Thymus (tissue), 11 donors: ENCODE measurements around the gene CRTC3. TPM values are rescaled to one million over a fixed set of nuclear protein-coding genes. Genes with fewer than 3 reads are reported as not detected.

Source experiments
- DNase-seq, 9 donors: peaks; one replicate each; pipeline ENCODE4 v3.0.0-alpha.2; 2013; ENCODE audit warnings: low spot score in 9 of 9, low read depth in 6 of 9, missing footprints in 1 of 9
- H3K27ac ChIP-seq, 2 donors: one replicate each; pipeline ENCODE4 v1.5.1; 2013; ENCODE audit warnings: control low read depth in 1 of 2, low read depth in 1 of 2, low read length in 1 of 2, mild to moderate bottlenecking in 1 of 2, moderate library complexity in 1 of 2
- H3K27me3 ChIP-seq, 2 donors: one replicate each; pipeline ENCODE4 v1.5.1; 2013; ENCODE audit warnings: low read length in 1 of 2; ENCODE audit not compliant: control insufficient read depth in 2 of 2, insufficient read depth in 1 of 2
- H3K36me3 ChIP-seq, 2 donors: one replicate each; pipeline ENCODE4 v1.5.1; 2013; ENCODE audit warnings: low read length in 1 of 2, mild to moderate bottlenecking in 1 of 2, moderate library complexity in 1 of 2; ENCODE audit not compliant: control insufficient read depth in 2 of 2, insufficient read depth in 2 of 2
- H3K4me1 ChIP-seq, 2 donors: one replicate each; pipeline ENCODE4 v1.5.1; 2013; ENCODE audit warnings: low read length in 2 of 2; ENCODE audit not compliant: control insufficient read depth in 2 of 2, insufficient read depth in 2 of 2
- H3K4me3 ChIP-seq, 2 donors: one replicate each; pipeline ENCODE4 v1.5.1; 2013; ENCODE audit warnings: low read length in 2 of 2, control low read depth in 1 of 2, mild to moderate bottlenecking in 1 of 2
- H3K9me3 ChIP-seq, 2 donors: one replicate each; pipeline ENCODE4 v1.5.1; 2013; ENCODE audit warnings: low read length in 1 of 2, mild to moderate bottlenecking in 1 of 2; ENCODE audit not compliant: control insufficient read depth in 2 of 2, insufficient read depth in 1 of 2
- WGBS: extraction: QIAGEN DNeasy Blood & Tissue Kit; methylation state at CpG from one replicate; pipeline ENCODE4 v1.1.7; 2013; 5-methylcytosine and 5-hydroxymethylcytosine counted together
- polyA plus RNA-seq: library from polyadenylated mRNA; stranded (reverse); fragments of 200-250 nt; gene quantifications from one replicate; pipeline ENCODE4 v1.2.3, GENCODE V29; 2013
- total RNA-seq: library from RNA; stranded (reverse); fragments of 120-200 nt; gene quantifications from one replicate; pipeline ENCODE4 v1.2.4, GENCODE V29; 2013
- donor health status: healthy.

The CRTC3 gene
- total and polyA plus RNA-seq, 2 donors = 5.8 to 17.9 TPM

GRCh38 chr15:90642464-90643300, 113.0 kb downstream of the CRTC3 start:
- Histone ChIP-seq H3K27me3 (no peaks in the 10 kb centered on the region), H3K27ac (no peak overlapping the region), H3K9me3 (no peaks in the 10 kb centered on the region), H3K36me3 (peaks cover 42 to 45% of the 10 kb centered on the region in 2 donors), H3K4me1 (peaks cover 0 to 5% of the 10 kb centered on the region in 2 donors), H3K4me3 (no peak overlapping the region)
- peak in 1 of 9 donors; percentile 43 for DNase-seq
- 95% methylated on average over 30 of the region's 30 CpGs for WGBS

- DNase-seq = no peak
- Histone ChIP-seq H3K9me3 (no peaks in the 10 kb centered on the region), H3K4me1 (peaks cover 2 to 11% of the 10 kb centered on the region in 2 donors), H3K36me3 (peaks cover 41 to 45% of the 10 kb centered on the region in 2 donors), H3K27me3 (no peaks in the 10 kb centered on the region), H3K4me3 (no peak overlapping the region), H3K27ac (no peak overlapping the region)
- 98% methylated on average over 7 of the region's 7 CpGs for WGBS
Measured at GRCh38 chr15:90643301-90643632, 113.5 kb downstream of the CRTC3 start.

DNA sequence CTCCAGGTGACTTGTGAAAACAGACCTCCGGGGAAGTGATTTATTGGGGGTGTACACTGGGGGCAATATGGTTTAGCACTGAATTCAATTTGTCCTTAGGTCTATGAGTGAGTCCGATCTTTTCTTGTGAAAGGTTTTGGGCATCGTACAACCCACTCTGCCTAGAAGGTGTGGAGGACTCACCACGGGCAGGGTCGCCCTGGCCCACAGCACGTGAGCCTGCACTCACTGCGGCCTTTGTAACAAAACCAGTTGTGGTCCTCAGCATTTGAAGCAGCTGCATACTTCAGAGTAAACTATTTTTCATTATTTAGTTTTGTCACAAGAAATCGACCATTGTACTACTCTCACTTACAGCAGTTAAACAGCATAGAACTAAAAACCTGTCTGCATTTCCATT, 114.8 kb downstream of the CRTC3 start:
- no peak for DNase-seq
- 97% methylated on average over 8 of the region's 8 CpGs for WGBS
- no peak overlapping the region for H3K4me3 ChIP-seq
- peaks cover 4 to 19% of the 10 kb centered on the region in 2 donors for H3K4me1 ChIP-seq
- H3K27me3 ChIP-seq = no peaks in the 10 kb centered on the region
- H3K36me3 ChIP-seq = peaks cover 33 to 38% of the 10 kb centered on the region in 2 donors
- H3K9me3 ChIP-seq = no peaks in the 10 kb centered on the region
- no peak overlapping the region for H3K27ac ChIP-seq

GRCh38 chr15:90644952-90645725, 115.4 kb downstream of the CRTC3 start:
- 97% methylated on average over 9 of the region's 9 CpGs for WGBS
- H3K27ac ChIP-seq = peak overlapping the region in 1 of 2 donors; percentile 43
- H3K9me3 ChIP-seq = no peaks in the 10 kb centered on the region
- H3K4me1 ChIP-seq = peaks cover 4 to 24% of the 10 kb centered on the region in 2 donors
- peaks cover 31 to 34% of the 10 kb centered on the region in 2 donors for H3K36me3 ChIP-seq
- no peaks in the 10 kb centered on the region for H3K27me3 ChIP-seq
- no peak overlapping the region for H3K4me3 ChIP-seq
- no peak for DNase-seq

DNA sequence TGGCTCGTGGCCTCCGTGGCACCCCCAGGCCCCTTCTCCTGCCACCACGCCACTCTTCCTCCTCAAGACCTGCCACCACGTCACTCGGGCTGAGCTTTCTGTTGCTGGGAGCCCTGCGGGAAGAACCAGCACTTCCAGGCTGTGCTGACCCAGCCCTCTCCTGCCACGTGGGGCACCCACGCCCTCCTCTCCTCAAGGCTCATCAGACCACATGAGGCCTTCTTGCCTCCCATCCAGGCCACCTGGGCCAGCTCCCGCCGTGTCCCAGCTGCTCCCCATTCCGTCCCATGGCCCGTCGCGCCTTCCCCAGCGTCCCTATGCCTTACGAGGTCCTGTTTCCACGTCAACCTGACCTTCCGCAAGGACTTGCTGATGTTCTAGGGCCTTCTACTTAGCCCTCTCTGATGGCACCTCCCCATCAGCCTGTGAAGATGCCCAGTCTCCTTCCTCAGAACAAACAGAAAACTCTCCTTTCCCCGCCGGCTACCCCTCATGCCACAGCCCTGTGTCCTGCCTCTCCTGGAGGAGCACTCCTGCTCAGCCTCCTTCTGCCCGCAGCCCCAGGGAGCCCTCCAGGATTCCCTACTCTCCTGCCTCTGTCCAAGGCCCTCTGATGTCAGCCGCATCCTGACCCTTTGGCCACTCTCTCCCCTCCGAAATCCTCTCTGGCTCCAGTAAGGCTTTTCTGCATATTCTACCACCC, 116.3 kb downstream of the CRTC3 start:
- no peak for DNase-seq
- Histone ChIP-seq H3K4me1 (peaks cover 4 to 27% of the 10 kb centered on the region in 2 donors), H3K27me3 (no peaks in the 10 kb centered on the region), H3K4me3 (no peak overlapping the region), H3K27ac (no peak overlapping the region), H3K9me3 (no peaks in the 10 kb centered on the region), H3K36me3 (peaks cover 24 to 27% of the 10 kb centered on the region in 2 donors)
- 93% methylated on average over 23 of the region's 23 CpGs for WGBS

DNA sequence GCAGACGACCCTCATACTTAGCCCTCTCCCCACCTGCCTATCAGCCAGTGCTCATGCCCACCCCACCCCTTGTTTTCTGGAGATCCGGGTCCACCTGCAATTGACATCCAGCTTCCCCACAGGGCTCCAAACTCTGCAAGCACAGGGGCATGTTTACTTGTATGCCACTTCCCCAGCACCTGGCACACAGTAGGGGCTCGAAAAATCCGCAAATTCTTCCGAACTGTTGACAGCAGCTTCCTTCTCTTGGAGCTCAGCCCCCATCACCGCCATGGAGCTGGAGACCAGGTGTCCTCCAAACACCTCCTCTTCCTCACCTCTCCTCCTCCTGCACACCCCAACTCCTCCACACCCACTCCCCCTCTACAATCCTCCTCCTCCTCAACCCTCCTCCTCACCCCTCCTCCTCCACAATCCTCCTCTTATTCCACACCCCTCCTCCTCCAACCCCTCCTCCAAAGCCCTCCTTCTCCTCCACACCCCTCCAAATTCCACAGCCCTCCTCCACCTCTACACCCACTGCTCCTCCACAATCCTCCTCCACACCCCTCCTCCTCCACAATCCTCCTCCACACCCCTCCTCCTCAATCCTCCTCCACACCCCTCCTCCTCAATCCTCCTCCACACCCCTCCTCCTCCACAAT, 117.1 kb downstream of the CRTC3 start:
- Histone ChIP-seq H3K27me3 (no peaks in the 10 kb centered on the region), H3K4me1 (peaks cover 4 to 27% of the 10 kb centered on the region in 2 donors), H3K9me3 (peaks cover 0 to 6% of the 10 kb centered on the region in 2 donors), H3K27ac (no peak overlapping the region), H3K4me3 (no peak overlapping the region), H3K36me3 (peaks cover 17 to 22% of the 10 kb centered on the region in 2 donors)
- no peak for DNase-seq
- 87% methylated on average over 6 of the region's 6 CpGs for WGBS

- H3K4me3 ChIP-seq = no peak overlapping the region
- H3K9me3 ChIP-seq = peaks cover 0 to 6% of the 10 kb centered on the region in 2 donors
- H3K4me1 ChIP-seq = peaks cover 4 to 27% of the 10 kb centered on the region in 2 donors
- DNase-seq = no peak
- H3K27ac ChIP-seq = no peak overlapping the region
- no peaks in the 10 kb centered on the region for H3K27me3 ChIP-seq
- WGBS = 63% methylated on average over 2 of the region's 2 CpGs
- peaks cover 11 to 17% of the 10 kb centered on the region in 2 donors for H3K36me3 ChIP-seq
Measured at GRCh38 chr15:90647326-90647725, 117.6 kb downstream of the CRTC3 start.

DNA sequence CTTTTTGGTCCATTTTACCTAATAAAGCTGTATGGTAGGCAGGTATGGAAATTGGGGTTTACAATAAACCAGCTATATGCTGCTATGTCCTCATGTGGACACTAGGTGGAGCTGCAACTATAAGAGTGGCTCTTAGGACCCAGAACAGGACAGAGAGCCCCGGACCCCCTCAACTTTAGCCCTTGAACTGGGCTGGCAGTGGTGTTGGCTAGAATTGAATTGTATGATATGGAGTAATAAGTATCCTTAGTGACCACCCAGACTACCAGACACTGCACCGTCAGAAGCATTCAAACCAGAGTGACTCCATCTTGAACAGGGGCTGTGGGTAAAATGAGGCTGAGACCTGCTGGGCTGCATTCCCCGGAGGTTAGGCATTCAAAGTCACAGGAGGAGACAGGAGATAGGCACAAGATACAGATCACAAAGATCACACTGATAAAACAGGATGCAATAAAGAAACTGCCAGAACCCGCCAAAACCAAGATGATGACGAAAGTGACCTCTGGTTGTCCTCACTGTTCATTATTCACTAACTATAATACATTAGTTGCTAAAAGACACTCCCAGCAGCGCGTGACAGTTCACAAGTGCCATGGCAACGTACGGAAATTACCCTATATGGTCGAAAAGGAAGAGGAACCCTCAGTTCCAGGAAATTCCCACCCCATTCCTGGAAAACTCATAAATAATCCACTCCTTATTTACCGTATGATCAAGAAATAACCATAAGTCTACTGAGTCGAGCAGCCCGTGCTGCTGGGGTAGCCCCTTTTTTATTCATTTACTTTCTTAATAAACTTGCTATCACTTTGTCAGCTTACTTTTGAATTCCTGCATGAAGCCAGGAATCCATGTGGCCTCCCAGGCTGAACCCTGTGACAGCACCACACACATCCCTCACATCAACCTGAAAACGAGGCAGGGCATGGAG, 118.7 kb downstream of the CRTC3 start:
- peak overlapping the region in 1 of 2 donors; percentile 25 for H3K27ac ChIP-seq
- H3K4me1 ChIP-seq = peaks cover 4 to 28% of the 10 kb centered on the region in 2 donors
- peaks cover 0 to 6% of the 10 kb centered on the region in 2 donors for H3K9me3 ChIP-seq
- peak in 7 of 9 donors; percentile 53 to 83 (median 71) for DNase-seq
- H3K27me3 ChIP-seq = no peaks in the 10 kb centered on the region
- WGBS = 34% methylated on average over 14 of the region's 14 CpGs
- H3K4me3 ChIP-seq = no peak overlapping the region
- H3K36me3 ChIP-seq = peaks cover under 1 to 7% of the 10 kb centered on the region in 2 donors
